Measurements from ENCODE around the gene MROH8.

The MROH8 gene

DNA sequence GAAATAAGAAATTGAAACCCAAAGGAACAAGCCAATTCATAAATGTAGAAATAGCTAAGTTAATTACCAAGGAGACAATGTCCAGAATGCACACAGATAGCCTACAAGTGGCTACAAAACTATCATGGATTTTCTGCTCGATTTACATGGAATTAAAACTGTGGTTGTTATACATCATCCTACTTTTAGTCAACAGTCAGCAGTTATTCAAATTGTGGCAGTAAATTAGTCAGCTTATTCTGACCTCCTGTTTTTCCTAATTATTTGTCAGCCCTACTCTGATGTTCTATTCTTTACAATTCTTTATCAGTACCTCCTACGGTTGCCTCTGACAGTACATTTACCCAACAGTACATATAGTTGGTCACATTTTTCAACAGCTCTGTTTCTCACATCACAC is 113.2 kb downstream of the MROH8 start:
- no peak for TF ChIP-seq EZH2 (IDR thresholded peaks at IDR 0.05; ENCODE audit: borderline replicate concordance, low read length)
- TF ChIP-seq, protein P1, sequence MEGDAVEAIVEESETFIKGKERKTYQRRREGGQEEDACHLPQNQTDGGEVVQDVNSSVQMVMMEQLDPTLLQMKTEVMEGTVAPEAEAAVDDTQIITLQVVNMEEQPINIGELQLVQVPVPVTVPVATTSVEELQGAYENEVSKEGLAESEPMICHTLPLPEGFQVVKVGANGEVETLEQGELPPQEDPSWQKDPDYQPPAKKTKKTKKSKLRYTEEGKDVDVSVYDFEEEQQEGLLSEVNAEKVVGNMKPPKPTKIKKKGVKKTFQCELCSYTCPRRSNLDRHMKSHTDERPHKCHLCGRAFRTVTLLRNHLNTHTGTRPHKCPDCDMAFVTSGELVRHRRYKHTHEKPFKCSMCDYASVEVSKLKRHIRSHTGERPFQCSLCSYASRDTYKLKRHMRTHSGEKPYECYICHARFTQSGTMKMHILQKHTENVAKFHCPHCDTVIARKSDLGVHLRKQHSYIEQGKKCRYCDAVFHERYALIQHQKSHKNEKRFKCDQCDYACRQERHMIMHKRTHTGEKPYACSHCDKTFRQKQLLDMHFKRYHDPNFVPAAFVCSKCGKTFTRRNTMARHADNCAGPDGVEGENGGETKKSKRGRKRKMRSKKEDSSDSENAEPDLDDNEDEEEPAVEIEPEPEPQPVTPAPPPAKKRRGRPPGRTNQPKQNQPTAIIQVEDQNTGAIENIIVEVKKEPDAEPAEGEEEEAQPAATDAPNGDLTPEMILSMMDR (IDR thresholded peaks at IDR 0.05; ENCODE audit: low read length) = no peak
- Histone ChIP-seq H3K36me3 (ENCODE audit: insufficient read depth, low read length) (peaks cover 58% of the 10 kb centered on the region), H3K27me3 (ENCODE audit: insufficient read depth, low read length) (no peaks in the 10 kb centered on the region), H4K20me1 (ENCODE audit: insufficient read depth, low read length) (no peaks in the 10 kb centered on the region), H3K9me2 (ENCODE audit: low read depth, low read length) (no peaks in the 10 kb centered on the region), H3K4me2 (ENCODE audit: low read length) (no peak overlapping the region), H3K4me1 (ENCODE audit: insufficient read depth, low read length, severe bottlenecking) (peaks cover under 1% of the 10 kb centered on the region), H3K9me3 (ENCODE audit: low read length) (no peaks in the 10 kb centered on the region), H3F3A (ENCODE audit: insufficient read depth, low read length) (no peaks in the 10 kb centered on the region), H3K79me2 (ENCODE audit: insufficient read depth, low read length) (no peaks in the 10 kb centered on the region), H3K4me3 (ENCODE audit: low read depth, low read length, poor library complexity, severe bottlenecking) (no peak overlapping the region), H2AFZ (ENCODE audit: low read length) (no peak overlapping the region), H3K27ac (ENCODE audit: low read depth, low read length, poor library complexity, severe bottlenecking) (no peak overlapping the region), H3K9ac (ENCODE audit: low read length) (no peak overlapping the region)

DNA sequence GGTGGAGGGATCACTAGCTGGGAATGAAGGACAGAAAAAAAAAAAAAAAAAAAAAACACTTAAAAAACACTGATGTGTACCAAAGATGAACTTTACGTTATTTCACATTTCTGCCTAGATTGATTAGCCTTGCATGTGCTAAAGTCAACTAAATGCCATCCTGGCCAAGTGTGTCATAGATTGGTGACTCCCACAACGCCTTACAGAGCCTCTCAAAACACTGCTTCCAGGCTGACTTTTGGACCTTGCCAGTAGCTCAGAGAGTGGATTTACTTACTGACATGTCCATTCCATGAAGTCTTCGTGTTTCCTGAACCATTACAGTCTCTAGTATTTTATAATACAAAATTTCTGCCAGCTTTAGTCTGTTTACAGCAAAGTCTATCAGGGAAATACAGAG is 124.1 kb downstream of the MROH8 start:
- Histone ChIP-seq H3K4me1 (ENCODE audit: insufficient read depth, low read length, severe bottlenecking) (no peaks in the 10 kb centered on the region), H4K20me1 (ENCODE audit: insufficient read depth, low read length) (no peaks in the 10 kb centered on the region), H3K4me2 (ENCODE audit: low read length) (no peak overlapping the region), H3K9ac (ENCODE audit: low read length) (no peak overlapping the region), H3K36me3 (ENCODE audit: insufficient read depth, low read length) (peaks cover 79% of the 10 kb centered on the region), H3F3A (ENCODE audit: insufficient read depth, low read length) (no peaks in the 10 kb centered on the region), H3K9me3 (ENCODE audit: low read length) (no peaks in the 10 kb centered on the region), H3K27me3 (ENCODE audit: insufficient read depth, low read length) (no peaks in the 10 kb centered on the region), H3K4me3 (ENCODE audit: low read depth, low read length, poor library complexity, severe bottlenecking) (no peak overlapping the region), H3K79me2 (ENCODE audit: insufficient read depth, low read length) (no peaks in the 10 kb centered on the region), H3K9me2 (ENCODE audit: low read depth, low read length) (no peaks in the 10 kb centered on the region), H2AFZ (ENCODE audit: low read length) (no peak overlapping the region), H3K27ac (ENCODE audit: low read depth, low read length, poor library complexity, severe bottlenecking) (no peak overlapping the region)
- TF ChIP-seq EZH2 (IDR thresholded peaks at IDR 0.05; ENCODE audit: borderline replicate concordance, low read length) = no peak
- TF ChIP-seq, protein P1 (IDR thresholded peaks at IDR 0.05; ENCODE audit: low read length) = no peak

DNA sequence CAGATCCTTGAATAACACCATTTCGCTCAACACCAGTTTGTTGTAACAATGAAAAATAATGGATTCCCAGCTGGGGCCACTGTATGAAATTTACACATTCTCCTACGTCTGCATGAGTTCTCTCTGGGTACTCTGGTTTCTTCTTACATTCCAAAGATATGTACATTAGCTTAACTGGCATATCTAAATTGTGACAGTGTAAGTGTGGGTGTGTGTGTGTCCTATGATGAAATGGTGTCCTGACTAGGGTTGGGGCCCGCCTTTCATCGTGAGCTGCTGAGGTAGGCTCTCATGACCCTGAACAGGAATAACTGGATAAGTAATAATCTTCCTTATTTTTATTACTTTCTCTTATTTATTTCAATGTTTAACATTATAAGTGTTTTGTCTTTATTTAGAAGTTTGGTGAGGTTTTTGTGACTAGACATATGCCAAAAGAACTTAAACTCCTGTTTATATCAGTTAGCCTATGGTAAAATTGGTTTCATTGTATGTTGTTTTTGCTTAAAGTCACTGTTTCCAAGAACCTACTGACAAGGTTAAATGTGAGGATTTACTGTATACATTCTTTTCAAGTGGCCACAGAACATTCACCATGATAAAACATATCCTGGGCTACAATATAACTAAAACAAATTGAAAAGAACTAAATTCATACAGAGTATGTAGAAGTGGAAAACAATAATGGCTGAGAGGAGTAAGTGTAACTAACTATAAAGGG is 126.0 kb downstream of the MROH8 start:
- H3K36me3 ChIP-seq (ENCODE audit: insufficient read depth, low read length) = peaks cover 67% of the 10 kb centered on the region
- H3K27me3 ChIP-seq (ENCODE audit: insufficient read depth, low read length) = no peaks in the 10 kb centered on the region
- no peak overlapping the region for H2AFZ ChIP-seq (ENCODE audit: low read length)
- H4K20me1 ChIP-seq (ENCODE audit: insufficient read depth, low read length) = no peaks in the 10 kb centered on the region
- no peak overlapping the region for H3K27ac ChIP-seq (ENCODE audit: low read depth, low read length, poor library complexity, severe bottlenecking)
- no peaks in the 10 kb centered on the region for H3K9me2 ChIP-seq (ENCODE audit: low read depth, low read length)
- H3K9ac ChIP-seq (ENCODE audit: low read length) = no peak overlapping the region
- H3K4me2 ChIP-seq (ENCODE audit: low read length) = no peak overlapping the region
- H3K4me3 ChIP-seq (ENCODE audit: low read depth, low read length, poor library complexity, severe bottlenecking) = no peak overlapping the region
- no peaks in the 10 kb centered on the region for H3K9me3 ChIP-seq (ENCODE audit: low read length)
- TF ChIP-seq EZH2 (IDR thresholded peaks at IDR 0.05; ENCODE audit: borderline replicate concordance, low read length) = no peak
- TF ChIP-seq, protein P1 (IDR thresholded peaks at IDR 0.05; ENCODE audit: low read length) = no peak
- H3F3A ChIP-seq (ENCODE audit: insufficient read depth, low read length) = no peaks in the 10 kb centered on the region
- H3K4me1 ChIP-seq (ENCODE audit: insufficient read depth, low read length, severe bottlenecking) = no peaks in the 10 kb centered on the region
- no peaks in the 10 kb centered on the region for H3K79me2 ChIP-seq (ENCODE audit: insufficient read depth, low read length)

Data from OCI-LY1 (cell line).